Measurements from ENCODE around the gene NECTIN1.

The NECTIN1 gene

GRCh38 chr11:119625206-119625978 lies 103.6 kb downstream of the NECTIN1 start:
- TF ChIP-seq CTCF (IDR thresholded peaks at IDR 0.05; ENCODE audit: extremely low read depth, missing control alignments) = no peak
- DNase-seq (ENCODE audit: low spot score) = no peak

DNA sequence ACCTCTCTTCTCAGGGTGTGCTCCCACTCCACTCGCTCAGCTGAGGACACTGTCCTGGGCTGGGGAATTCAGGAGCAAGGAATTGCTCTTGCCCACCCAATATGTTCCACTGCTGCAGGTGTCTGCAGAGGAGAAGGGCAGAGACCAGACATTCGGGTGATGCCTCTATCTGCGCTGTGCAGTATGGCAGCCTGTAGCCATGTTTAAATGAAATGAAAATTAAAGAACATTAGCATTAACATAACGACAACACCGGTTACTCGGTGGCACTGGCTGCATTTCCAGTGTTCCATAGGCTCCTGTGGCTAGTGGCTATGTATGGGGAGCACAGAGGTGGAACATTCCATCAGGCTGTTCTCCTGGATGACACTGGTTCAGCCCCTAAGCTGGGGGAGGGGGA lies 104.4 kb downstream of the NECTIN1 start:
- TF ChIP-seq CTCF (IDR thresholded peaks at IDR 0.05; ENCODE audit: extremely low read depth, missing control alignments) = no peak
- no peak for DNase-seq (ENCODE audit: low spot score)

GRCh38 chr11:119624102-119624615 lies 104.8 kb downstream of the NECTIN1 start:
- TF ChIP-seq CTCF (IDR thresholded peaks at IDR 0.05; ENCODE audit: extremely low read depth, missing control alignments) = no peak
- peak; percentile 53 for DNase-seq (ENCODE audit: low spot score)

DNA sequence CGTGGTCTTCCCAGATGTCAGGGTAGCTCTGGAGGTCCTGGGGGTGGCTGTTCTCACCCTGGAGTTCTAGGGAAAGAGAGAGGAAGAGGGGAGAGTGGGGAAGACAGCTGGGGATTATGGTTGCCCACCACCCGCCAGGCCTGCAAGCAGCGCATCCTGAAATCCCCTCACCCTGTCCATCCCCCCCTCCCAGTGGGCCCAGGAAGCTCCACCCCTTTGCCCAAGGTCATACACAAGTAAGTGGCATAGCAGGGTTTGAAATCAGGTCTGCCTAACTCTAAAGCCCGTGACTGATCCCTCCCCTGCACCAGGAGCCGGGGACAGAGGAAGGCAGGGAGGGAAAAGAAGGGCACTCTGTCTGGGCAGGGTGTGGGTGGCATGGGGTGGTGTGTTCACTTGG lies 105.3 kb downstream of the NECTIN1 start:
- no peak for DNase-seq (ENCODE audit: low spot score)
- TF ChIP-seq CTCF (IDR thresholded peaks at IDR 0.05; ENCODE audit: extremely low read depth, missing control alignments) = no peak

DNA sequence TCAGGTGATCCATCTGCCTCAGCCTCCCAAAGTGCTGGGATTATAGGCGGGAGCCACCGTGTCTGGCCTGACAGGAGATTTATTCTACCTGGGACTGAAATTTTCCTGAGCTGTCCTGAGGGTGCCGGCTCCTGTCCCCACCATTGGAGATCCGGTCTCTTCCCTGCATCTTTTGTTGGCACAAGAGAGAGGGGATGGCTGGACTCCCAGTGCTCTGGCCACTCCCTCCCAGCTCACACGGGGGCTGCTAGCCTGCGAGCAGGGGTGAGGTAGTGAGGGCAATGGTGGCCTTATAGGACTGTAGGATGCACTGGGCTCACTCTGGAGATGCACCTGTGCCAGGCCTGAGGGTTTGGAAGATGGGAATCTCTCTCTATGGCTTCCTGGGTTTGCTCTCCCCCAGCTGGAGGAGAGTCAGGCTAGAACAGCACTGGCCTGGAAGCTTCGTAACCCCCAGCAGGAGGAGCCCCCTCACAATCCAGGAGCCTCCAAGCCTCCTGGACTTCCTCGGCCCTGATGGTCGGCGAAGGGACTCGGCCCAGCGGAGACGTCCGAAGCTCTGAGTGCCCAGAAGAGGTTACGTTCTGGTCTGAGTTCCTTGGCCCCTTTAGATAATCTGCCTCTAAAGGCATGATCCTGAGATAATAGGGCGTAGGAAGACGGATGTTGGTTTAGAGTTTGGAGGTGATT lies 106.4 kb downstream of the NECTIN1 start:
- TF ChIP-seq CTCF (IDR thresholded peaks at IDR 0.05; ENCODE audit: extremely low read depth, missing control alignments) = no peak
- no peak for DNase-seq (ENCODE audit: low spot score)

- DNase-seq (ENCODE audit: low spot score) = no peak
- TF ChIP-seq CTCF (IDR thresholded peaks at IDR 0.05; ENCODE audit: extremely low read depth, missing control alignments) = no peak
These were observed 109.3 kb downstream of the NECTIN1 start for GRCh38 chr11:119619665-119620064.

GRCh38 chr11:119618208-119618909 lies 110.6 kb downstream of the NECTIN1 start:
- DNase-seq (ENCODE audit: low spot score) = no peak
- no peak for TF ChIP-seq CTCF (IDR thresholded peaks at IDR 0.05; ENCODE audit: extremely low read depth, missing control alignments)
